Neural cell (in vitro differentiated cells): ENCODE data around the gene PMS2.
"Not testable (repeated sequence)": the region's sequence is repeated elsewhere in the genome, so short reads cannot be mapped to it uniquely, and the experiment has no call there.

Experiments
- EZH2 ChIP-seq: fragments of 200-600, 300-800 bp; shearing (Covaris generic), sonication (generic); IDR thresholded peaks from 2 replicates; pipeline ENCODE4 v1.6.1; 2014; ENCODE audit warnings: antibody characterized with exemption, low read length, borderline replicate concordance, mild to moderate bottlenecking; ENCODE audit not compliant: insufficient read depth, poor library complexity, severe bottlenecking
- REST ChIP-seq: IDR thresholded peaks from 2 replicates; pipeline ENCODE4 v1.6.1; 2012; ENCODE audit warnings: borderline replicate concordance
- TF ChIP-seq, protein P1 (sequence below): fragments of 450-650 bp; IDR thresholded peaks from 2 replicates; pipeline ENCODE4 v1.5.1; 2014; ENCODE audit warnings: antibody characterized with exemption, mild to moderate bottlenecking, moderate library complexity; ENCODE audit not compliant: poor library complexity, severe bottlenecking

DNA sequence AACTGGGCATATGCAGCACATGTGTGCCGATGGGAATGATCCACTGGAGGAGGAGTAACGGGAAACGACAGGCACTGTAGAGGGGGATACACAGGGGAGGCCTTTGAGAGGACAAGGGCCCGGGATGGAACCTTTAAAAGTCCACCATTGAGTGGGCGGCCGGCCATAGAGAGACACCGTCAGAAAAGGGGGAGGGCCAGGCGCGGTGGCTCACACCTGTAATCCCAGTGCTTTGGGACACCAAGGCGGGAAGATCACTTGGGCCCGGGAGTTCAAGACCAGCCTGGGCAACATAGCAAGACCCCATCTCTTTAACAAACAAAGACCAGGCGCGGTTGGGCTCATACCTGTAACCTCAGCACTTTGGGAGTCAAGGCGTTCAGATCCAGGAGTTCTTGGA lies 77.6 kb downstream of the PMS2 start:
- TF ChIP-seq, protein P1, sequence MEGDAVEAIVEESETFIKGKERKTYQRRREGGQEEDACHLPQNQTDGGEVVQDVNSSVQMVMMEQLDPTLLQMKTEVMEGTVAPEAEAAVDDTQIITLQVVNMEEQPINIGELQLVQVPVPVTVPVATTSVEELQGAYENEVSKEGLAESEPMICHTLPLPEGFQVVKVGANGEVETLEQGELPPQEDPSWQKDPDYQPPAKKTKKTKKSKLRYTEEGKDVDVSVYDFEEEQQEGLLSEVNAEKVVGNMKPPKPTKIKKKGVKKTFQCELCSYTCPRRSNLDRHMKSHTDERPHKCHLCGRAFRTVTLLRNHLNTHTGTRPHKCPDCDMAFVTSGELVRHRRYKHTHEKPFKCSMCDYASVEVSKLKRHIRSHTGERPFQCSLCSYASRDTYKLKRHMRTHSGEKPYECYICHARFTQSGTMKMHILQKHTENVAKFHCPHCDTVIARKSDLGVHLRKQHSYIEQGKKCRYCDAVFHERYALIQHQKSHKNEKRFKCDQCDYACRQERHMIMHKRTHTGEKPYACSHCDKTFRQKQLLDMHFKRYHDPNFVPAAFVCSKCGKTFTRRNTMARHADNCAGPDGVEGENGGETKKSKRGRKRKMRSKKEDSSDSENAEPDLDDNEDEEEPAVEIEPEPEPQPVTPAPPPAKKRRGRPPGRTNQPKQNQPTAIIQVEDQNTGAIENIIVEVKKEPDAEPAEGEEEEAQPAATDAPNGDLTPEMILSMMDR: not testable (repeated sequence)
- not testable (repeated sequence) for TF ChIP-seq EZH2, REST
